Neural cell (in vitro differentiated cells): ENCODE data around the gene SLC22A3.

Experiments used
- CTCF ChIP-seq: fragments of 450-650 bp; IDR thresholded peaks from 2 replicates; pipeline ENCODE4 v1.5.1; 2014; ENCODE audit warnings: antibody characterized with exemption, mild to moderate bottlenecking, moderate library complexity; ENCODE audit not compliant: poor library complexity, severe bottlenecking
- EZH2 ChIP-seq: fragments of 200-600, 300-800 bp; shearing (Covaris generic), sonication (generic); IDR thresholded peaks from 2 replicates; pipeline ENCODE4 v1.6.1; 2014; ENCODE audit warnings: antibody characterized with exemption, low read length, borderline replicate concordance, mild to moderate bottlenecking; ENCODE audit not compliant: insufficient read depth, poor library complexity, severe bottlenecking

GRCh38 chr6:160337301-160337700, 10.9 kb upstream of the SLC22A3 start:
- TF ChIP-seq EZH2, result no peak
- TF ChIP-seq CTCF, result no peak
